Fibroblast of lung (primary cell): Measurements from ENCODE around the gene TEX35.

Experiments used
- EZH2 ChIP-seq: IDR thresholded peaks from 2 replicates; pipeline ENCODE4 v1.5.1; 2012; ENCODE audit warnings: low read length, control low read depth, mild to moderate bottlenecking; ENCODE audit errors: missing control alignments
- TF ChIP-seq, protein P1 (sequence below), 2 donors: IDR thresholded peaks in 1 of 2; conservative IDR thresholded peaks in 1 of 2; 1 replicate in 1 of 2; 2 replicates in 1 of 2; pipeline ENCODE4 v1.5.1; 2011 to 2012; ENCODE audit warnings: low read length in 2 of 2, control low read depth in 1 of 2, inconsistent platforms in 1 of 2, low read depth in 1 of 2, mild to moderate bottlenecking in 1 of 2

DNA sequence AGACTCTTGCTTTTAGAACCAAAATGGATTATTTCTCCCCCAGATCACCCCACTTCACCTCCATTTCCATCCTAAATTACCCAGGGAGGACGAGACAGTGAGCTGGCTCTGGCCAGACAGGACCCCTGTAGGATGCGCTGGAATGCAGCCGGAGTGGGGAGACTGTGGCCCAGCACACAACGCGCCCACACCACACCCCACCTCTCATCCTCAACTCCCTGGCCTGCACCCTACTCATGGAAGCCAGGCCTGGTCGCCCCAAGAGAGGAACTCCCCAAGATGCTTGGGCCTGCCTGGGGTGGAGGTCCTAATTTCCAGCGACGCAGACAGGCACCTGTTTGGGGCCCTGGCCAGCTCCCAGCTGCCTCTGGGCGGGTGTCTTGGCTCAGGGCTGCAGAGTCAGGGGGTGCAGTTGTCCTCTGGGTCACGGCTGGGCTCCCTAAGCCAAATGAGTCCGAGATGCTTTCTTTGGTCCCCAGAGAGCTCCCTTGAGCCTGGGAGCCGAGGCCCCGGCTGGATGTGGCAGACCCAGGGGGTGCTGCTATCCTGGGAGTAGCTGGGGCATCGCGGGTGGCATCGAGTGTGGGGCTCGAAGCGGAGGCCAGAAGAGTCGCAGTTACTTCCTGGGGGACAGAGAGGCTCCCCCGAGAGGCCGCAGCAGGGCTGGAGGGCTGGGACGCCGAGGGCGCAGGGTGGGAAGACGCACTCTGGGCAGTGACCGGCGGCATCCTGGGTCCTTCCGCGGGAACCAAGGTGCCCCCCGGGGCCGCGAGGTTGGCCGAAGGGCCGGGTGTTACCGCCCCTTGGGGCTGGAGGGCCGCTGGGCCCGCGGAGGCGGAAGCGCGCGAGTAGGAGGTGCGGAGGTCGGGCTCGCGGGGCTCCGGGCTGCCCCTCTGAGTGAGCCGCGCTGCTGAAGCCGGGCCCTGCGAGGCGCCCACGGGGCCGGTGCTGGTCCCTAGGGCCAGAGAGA lies 26.5 kb upstream of the TEX35 start:
- TF ChIP-seq, protein P1, sequence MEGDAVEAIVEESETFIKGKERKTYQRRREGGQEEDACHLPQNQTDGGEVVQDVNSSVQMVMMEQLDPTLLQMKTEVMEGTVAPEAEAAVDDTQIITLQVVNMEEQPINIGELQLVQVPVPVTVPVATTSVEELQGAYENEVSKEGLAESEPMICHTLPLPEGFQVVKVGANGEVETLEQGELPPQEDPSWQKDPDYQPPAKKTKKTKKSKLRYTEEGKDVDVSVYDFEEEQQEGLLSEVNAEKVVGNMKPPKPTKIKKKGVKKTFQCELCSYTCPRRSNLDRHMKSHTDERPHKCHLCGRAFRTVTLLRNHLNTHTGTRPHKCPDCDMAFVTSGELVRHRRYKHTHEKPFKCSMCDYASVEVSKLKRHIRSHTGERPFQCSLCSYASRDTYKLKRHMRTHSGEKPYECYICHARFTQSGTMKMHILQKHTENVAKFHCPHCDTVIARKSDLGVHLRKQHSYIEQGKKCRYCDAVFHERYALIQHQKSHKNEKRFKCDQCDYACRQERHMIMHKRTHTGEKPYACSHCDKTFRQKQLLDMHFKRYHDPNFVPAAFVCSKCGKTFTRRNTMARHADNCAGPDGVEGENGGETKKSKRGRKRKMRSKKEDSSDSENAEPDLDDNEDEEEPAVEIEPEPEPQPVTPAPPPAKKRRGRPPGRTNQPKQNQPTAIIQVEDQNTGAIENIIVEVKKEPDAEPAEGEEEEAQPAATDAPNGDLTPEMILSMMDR (conservative IDR thresholded peaks at IDR 0.05 in 1 of 2, IDR thresholded peaks at IDR 0.05 in 1 of 2; ENCODE audit: low read depth in 1 of 2, low read length in 2 of 2): no peak
- TF ChIP-seq EZH2: no peak
